AG09319 (cell line): ENCODE results near the gene DNAAF5.

Source experiments
- DNase-seq: peaks from one replicate; pipeline ENCODE4 v3.0.0-alpha.2; 2010; ENCODE audit warnings: low read depth; ENCODE audit errors: extremely low read depth
- CTCF ChIP-seq: IDR thresholded peaks from 2 replicates; pipeline ENCODE4 v1.5.1; 2011; ENCODE audit warnings: low read depth, mild to moderate bottlenecking, inconsistent platforms, low read length, moderate library complexity

The DNAAF5 gene

GRCh38 chr7:684416-684815, 42.1 kb upstream of the DNAAF5 start:
- no peak for TF ChIP-seq CTCF
- DNase-seq: no peak

- TF ChIP-seq CTCF: no peak
- DNase-seq: no peak
Measured at GRCh38 chr7:685540-685939, 41.0 kb upstream of the DNAAF5 start.

- no peak for TF ChIP-seq CTCF
- DNase-seq: no peak
Measured at GRCh38 chr7:690478-691360, 35.8 kb upstream of the DNAAF5 start.

GRCh38 chr7:691361-692045, 35.0 kb upstream of the DNAAF5 start:
- no peak for TF ChIP-seq CTCF
- no peak for DNase-seq

- DNase-seq: no peak
- no peak for TF ChIP-seq CTCF
Measured at GRCh38 chr7:693280-693679, 33.2 kb upstream of the DNAAF5 start.

- no peak for TF ChIP-seq CTCF
- DNase-seq: no peak
Measured at GRCh38 chr7:696426-696811, 30.1 kb upstream of the DNAAF5 start.
